Liver (tissue), 3 donors: Measurements from ENCODE around the gene TMEM39B.

ENCODE experiments used
- RAD21 ChIP-seq, 2 donors: IDR thresholded peaks; 2 replicates each; pipeline ENCODE4 v1.6.1; 2016; ENCODE audit warnings: antibody characterized with exemption in 2 of 2, mild to moderate bottlenecking in 2 of 2
- TF ChIP-seq, protein P1 (sequence below): fragments of 150-350 bp; IDR thresholded peaks from 2 replicates; pipeline ENCODE4 v1.5.1; 2017; ENCODE audit warnings: improper control_type of control experiment, low read depth, low read length; ENCODE audit not compliant: missing input control
- donor health status: healthy.
- donor health status: healthy.

DNA sequence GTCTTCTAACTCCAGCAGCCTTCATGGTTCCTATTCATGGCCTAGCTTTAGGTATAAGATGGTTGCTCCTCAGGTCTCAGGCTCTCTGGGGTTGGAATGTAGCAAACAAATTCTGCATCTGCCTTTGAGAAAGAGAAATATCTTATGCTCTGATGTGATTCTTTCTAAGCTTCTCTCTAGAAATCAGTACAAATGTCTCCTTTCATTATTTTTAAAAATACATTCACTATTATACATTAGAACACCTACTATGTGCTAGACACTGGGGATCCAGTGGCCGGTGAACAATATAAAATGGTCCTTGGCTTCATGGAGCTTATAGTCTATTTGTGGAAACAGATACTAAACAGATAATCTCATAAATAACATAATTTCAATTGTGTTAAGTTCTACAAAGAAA is 16.1 kb upstream of the TMEM39B start:
- TF ChIP-seq, protein P1, sequence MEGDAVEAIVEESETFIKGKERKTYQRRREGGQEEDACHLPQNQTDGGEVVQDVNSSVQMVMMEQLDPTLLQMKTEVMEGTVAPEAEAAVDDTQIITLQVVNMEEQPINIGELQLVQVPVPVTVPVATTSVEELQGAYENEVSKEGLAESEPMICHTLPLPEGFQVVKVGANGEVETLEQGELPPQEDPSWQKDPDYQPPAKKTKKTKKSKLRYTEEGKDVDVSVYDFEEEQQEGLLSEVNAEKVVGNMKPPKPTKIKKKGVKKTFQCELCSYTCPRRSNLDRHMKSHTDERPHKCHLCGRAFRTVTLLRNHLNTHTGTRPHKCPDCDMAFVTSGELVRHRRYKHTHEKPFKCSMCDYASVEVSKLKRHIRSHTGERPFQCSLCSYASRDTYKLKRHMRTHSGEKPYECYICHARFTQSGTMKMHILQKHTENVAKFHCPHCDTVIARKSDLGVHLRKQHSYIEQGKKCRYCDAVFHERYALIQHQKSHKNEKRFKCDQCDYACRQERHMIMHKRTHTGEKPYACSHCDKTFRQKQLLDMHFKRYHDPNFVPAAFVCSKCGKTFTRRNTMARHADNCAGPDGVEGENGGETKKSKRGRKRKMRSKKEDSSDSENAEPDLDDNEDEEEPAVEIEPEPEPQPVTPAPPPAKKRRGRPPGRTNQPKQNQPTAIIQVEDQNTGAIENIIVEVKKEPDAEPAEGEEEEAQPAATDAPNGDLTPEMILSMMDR, result no peak
- TF ChIP-seq RAD21 (IDR thresholded peaks at IDR 0.05), result no peak
